Parathyroid adenoma (tissue), 2 donors: ENCODE data around the gene GNA15.

Experiments used
- H2AFZ ChIP-seq: fragments of 300-600 bp; sonication (generic); one replicate; pipeline ENCODE4 v1.7.0; 2017; ENCODE audit warnings: antibody characterized with exemption, mild to moderate bottlenecking
- H3K27ac ChIP-seq: fragments of 300-600 bp; sonication (generic); one replicate; pipeline ENCODE4 v1.7.0; 2017
- H3K27me3 ChIP-seq: fragments of 300-600 bp; sonication (generic); one replicate; pipeline ENCODE4 v1.7.0; 2017; ENCODE audit warnings: low read length; ENCODE audit not compliant: control insufficient read depth, insufficient read depth
- H3K36me3 ChIP-seq: fragments of 300-600 bp; sonication (generic); one replicate; pipeline ENCODE4 v1.7.0; 2017; ENCODE audit warnings: low read length; ENCODE audit not compliant: control insufficient read depth, insufficient read depth
- H3K4me1 ChIP-seq: fragments of 300-600 bp; sonication (generic); one replicate; pipeline ENCODE4 v1.7.0; 2017; ENCODE audit warnings: control low read depth
- H3K4me2 ChIP-seq: fragments of 300-600 bp; sonication (generic); one replicate; pipeline ENCODE4 v1.7.0; 2017; ENCODE audit warnings: low read length
- H3K4me3 ChIP-seq: fragments of 300-600 bp; sonication (generic); one replicate; pipeline ENCODE4 v1.7.0; 2017; ENCODE audit warnings: low read depth, low read length
- H3K79me2 ChIP-seq: fragments of 300-600 bp; sonication (generic); one replicate; pipeline ENCODE4 v1.7.0; 2017; ENCODE audit warnings: control low read depth
- H3K9ac ChIP-seq: fragments of 300-600 bp; sonication (generic); one replicate; pipeline ENCODE4 v1.7.0; 2017; ENCODE audit warnings: mild to moderate bottlenecking
- H3K9me3 ChIP-seq: fragments of 300-600 bp; sonication (generic); one replicate; pipeline ENCODE4 v1.7.0; 2017; ENCODE audit warnings: low read length; ENCODE audit not compliant: control insufficient read depth
- TF ChIP-seq, protein P1 (sequence below): fragments of 300-600 bp; sonication (generic); IDR thresholded peaks from one replicate; pipeline ENCODE4 v1.7.0; 2017; ENCODE audit warnings: antibody characterized with exemption, mild to moderate bottlenecking
- donor health status: primary hyperparathyroidism.

Gene GNA15

DNA sequence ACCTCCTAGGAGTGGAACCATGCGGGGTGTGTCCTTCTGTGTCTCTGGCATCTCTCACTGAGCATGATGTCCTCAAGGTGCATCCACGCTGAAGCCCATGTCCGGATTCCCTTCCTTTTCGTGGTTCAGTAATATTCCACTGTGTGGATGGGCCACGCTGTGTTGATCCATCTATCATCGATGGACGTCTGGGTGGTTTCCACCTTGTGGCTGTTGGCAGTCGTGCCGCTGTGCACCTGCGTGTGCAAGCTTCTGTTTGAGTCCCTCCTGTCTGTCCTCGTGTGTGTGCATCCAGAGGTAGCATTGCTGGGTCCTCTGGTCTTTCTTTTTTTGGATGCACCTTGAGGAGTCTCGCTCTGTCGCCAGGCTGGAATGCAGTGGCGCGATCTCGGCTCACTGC lies 11.2 kb upstream of the GNA15 start:
- H3K4me2 ChIP-seq = no peak overlapping the region
- H3K27me3 ChIP-seq = no peaks in the 10 kb centered on the region
- no peak overlapping the region for H2AFZ ChIP-seq
- TF ChIP-seq, protein P1, sequence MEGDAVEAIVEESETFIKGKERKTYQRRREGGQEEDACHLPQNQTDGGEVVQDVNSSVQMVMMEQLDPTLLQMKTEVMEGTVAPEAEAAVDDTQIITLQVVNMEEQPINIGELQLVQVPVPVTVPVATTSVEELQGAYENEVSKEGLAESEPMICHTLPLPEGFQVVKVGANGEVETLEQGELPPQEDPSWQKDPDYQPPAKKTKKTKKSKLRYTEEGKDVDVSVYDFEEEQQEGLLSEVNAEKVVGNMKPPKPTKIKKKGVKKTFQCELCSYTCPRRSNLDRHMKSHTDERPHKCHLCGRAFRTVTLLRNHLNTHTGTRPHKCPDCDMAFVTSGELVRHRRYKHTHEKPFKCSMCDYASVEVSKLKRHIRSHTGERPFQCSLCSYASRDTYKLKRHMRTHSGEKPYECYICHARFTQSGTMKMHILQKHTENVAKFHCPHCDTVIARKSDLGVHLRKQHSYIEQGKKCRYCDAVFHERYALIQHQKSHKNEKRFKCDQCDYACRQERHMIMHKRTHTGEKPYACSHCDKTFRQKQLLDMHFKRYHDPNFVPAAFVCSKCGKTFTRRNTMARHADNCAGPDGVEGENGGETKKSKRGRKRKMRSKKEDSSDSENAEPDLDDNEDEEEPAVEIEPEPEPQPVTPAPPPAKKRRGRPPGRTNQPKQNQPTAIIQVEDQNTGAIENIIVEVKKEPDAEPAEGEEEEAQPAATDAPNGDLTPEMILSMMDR = no peak
- no peaks in the 10 kb centered on the region for H3K79me2 ChIP-seq
- peaks cover 2% of the 10 kb centered on the region for H3K4me1 ChIP-seq
- H3K36me3 ChIP-seq = no peaks in the 10 kb centered on the region
- no peak overlapping the region for H3K27ac ChIP-seq
- H3K9me3 ChIP-seq = no peaks in the 10 kb centered on the region
- no peak overlapping the region for H3K9ac ChIP-seq
- H3K4me3 ChIP-seq = no peak overlapping the region

DNA sequence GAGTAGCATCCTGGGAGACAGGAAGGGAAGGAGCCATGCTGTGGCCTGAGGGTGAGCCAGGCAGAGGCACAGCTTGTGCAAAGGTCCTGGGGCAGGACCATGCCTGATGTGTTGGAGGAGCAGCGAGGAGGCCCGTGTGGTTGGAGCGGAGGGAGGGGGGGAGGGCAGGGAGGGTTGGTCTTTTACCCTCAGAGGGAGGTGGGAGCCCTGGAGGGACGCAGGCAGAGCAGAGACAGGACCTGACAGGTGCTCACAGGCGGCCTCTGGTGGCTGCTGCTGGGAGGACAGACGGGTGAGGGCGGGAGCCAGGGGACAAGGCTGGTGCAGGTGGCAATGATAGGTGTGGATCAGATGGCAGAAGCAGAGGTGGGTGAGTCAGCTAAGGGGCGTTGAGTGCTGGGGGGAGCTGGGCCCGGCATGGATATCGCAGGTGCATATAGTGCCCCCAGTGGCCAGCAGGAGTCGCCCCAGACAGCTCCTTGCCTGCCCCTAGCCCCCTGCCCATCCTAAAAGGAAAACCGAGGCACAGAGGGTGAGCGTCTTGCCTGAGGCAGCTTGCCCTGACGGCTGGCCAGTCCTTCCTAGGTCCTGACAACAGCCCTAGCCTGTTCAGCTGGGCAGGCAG lies 9.8 kb upstream of the GNA15 start:
- no peaks in the 10 kb centered on the region for H3K9me3 ChIP-seq

DNA sequence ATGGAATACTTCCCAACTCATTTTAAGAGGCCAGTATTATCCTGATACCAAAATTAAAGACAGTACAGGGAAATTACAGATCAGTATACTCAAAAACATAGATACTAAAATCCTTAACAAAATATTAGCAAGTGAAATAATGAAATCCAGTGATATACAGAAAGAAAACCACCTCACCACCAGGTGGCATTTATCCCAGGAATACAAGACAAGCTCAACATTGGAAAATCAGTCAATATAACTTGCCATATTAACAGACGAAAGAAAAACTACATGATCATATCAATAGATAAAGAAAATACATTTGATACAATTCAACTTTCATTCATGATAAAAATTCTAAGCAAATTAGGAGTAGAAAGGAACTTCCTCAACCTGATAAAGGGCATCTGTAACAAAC lies 6.7 kb upstream of the GNA15 start:
- Histone ChIP-seq H3K4me2 (no peak overlapping the region), H2AFZ (no peak overlapping the region), H3K79me2 (no peaks in the 10 kb centered on the region), H3K36me3 (no peaks in the 10 kb centered on the region), H3K9me3 (no peaks in the 10 kb centered on the region), H3K4me1 (no peaks in the 10 kb centered on the region), H3K4me3 (no peak overlapping the region), H3K27ac (no peak overlapping the region), H3K9ac (no peak overlapping the region), H3K27me3 (no peaks in the 10 kb centered on the region)
- TF ChIP-seq, protein P1 = peak; percentile 53

More for the DNA sequence above, 9.8 kb upstream of the GNA15 start:
- Histone ChIP-seq H3K27me3 (no peaks in the 10 kb centered on the region), H3K27ac (no peak overlapping the region), H3K79me2 (no peaks in the 10 kb centered on the region), H3K4me2 (no peak overlapping the region), H3K4me3 (no peak overlapping the region), H3K9ac (no peak overlapping the region), H3K36me3 (no peaks in the 10 kb centered on the region), H2AFZ (no peak overlapping the region), H3K4me1 (no peaks in the 10 kb centered on the region)
- TF ChIP-seq, protein P1 = peak; percentile 58

DNA sequence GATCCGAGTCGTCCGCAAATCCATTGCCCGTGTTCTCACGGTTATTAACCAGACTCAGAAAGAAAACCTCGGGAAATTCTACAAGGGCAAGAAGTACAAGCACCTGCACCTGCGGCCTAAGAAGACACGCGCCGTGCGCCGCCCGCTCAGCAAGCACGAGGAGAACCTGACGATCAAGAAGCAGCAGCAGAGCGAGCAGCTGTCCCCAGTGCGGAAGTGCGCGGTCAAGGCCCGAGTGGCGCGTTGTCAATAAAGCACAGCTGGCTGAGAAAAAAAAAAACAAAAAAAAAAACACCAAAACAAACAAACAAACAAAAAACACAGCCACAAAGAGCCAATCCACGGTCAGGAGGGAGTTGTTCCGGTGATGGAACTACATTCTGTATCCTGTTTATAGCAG lies 4.7 kb upstream of the GNA15 start:
- Histone ChIP-seq H3K9me3 (no peaks in the 10 kb centered on the region), H3K9ac (no peak overlapping the region), H3K4me3 (no peak overlapping the region), H3K27ac (no peak overlapping the region), H2AFZ (no peak overlapping the region), H3K4me2 (no peak overlapping the region), H3K27me3 (no peaks in the 10 kb centered on the region), H3K36me3 (no peaks in the 10 kb centered on the region), H3K4me1 (no peaks in the 10 kb centered on the region), H3K79me2 (no peaks in the 10 kb centered on the region)
- TF ChIP-seq, protein P1 = no peak
